Upper lobe of right lung (tissue), 1 donor: ENCODE results near the gene TBCB. TPM values are rescaled to one million over a fixed set of nuclear protein-coding genes. Genes with fewer than 3 reads are reported as not detected.

Experiments used
- ATAC-seq: fragments of 200-7000 bp; cut with Tn5 transposase; one replicate; pipeline ENCODE4 v1.9.1; 2020; ENCODE audit warnings: mild to moderate bottlenecking, moderate library complexity
- DNase-seq: peaks from one replicate; pipeline ENCODE4 v3.0.0-alpha.2; 2020
- H3K27ac ChIP-seq: fragments of 200-600 bp; one replicate; pipeline ENCODE4 v1.8.0; 2022
- H3K27me3 ChIP-seq: fragments of 200-600 bp; one replicate; pipeline ENCODE4 v1.8.0; 2022; ENCODE audit warnings: mild to moderate bottlenecking
- H3K36me3 ChIP-seq: fragments of 200-600 bp; one replicate; pipeline ENCODE4 v1.8.0; 2022
- H3K4me1 ChIP-seq: fragments of 200-600 bp; one replicate; pipeline ENCODE4 v1.8.0; 2022
- H3K4me3 ChIP-seq: fragments of 200-600 bp; one replicate; pipeline ENCODE4 v1.8.0; 2022; ENCODE audit warnings: mild to moderate bottlenecking
- H3K9me3 ChIP-seq: fragments of 200-600 bp; one replicate; pipeline ENCODE4 v1.8.0; 2022
- CTCF ChIP-seq: fragments of 200-600 bp; IDR thresholded peaks from one replicate; pipeline ENCODE4 v1.8.0; 2022; ENCODE audit warnings: antibody characterized with exemption
- intact Hi-C: fragments of 100-400 bp; cut with DNase I; formaldehyde crosslinking; loops from one replicate; pipeline ENCODE4 v1.11.0; 2022
- total RNA-seq: library from RNA; stranded (reverse); fragmentation: NEBNext Ultra II Directional; extraction: Animal tissue kit (Norgen Biotek cat#: 25700); gene quantifications from one replicate; pipeline ENCODE4 v1.2.1, GENCODE V29; 2021
- donor health status: DM: no; HTN: yes; CAD: no; lungs with severe emphysema.

TBCB gene
- total RNA-seq, 1 donor from 2014 or later: 82.2 TPM

DNA sequence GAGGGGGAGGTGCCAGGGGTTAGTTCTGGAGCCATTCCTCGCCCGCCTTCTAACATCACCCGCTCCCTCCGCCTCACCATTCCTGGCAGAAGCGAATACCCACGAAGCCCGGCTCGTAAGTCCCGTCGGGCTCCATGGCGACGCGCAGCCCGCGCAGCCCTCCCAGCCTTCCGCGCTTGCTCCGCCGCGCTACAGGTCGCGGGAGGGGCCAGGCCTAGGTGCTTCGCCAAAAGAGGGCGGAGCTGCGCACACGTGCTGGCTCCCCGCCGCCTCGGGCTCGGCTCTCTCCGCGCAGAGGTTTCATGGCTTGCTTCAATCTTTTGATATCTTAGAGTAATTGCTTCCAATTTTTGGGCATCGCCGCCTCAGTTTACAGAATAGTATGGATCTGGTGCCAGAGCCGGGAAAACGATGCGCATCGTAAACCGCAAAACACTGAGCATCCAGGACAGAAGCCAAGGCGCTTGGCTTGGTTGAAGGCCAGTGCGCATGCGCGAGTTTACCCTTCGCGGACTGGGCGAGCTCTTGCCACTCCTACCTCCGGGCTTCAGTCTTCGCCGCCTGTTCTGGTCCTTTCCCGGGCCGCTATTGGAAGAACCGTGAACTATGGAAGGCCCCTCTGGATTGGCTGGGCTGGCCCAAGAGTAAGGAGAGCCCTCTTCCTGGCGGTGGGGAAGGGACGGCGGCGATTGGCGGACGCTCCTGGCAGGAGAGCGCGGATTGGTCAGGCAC is 381 bp upstream of the TBCB start, which contains the start of gene POLR2I:
TSS of gene POLR2I (minus strand) at position 155 of the 732 bp plus-strand sequence. CDS start at position 136, 19 bp downstream.
- no peak for TF ChIP-seq CTCF
- intact Hi-C loops: no loop called here

DNA sequence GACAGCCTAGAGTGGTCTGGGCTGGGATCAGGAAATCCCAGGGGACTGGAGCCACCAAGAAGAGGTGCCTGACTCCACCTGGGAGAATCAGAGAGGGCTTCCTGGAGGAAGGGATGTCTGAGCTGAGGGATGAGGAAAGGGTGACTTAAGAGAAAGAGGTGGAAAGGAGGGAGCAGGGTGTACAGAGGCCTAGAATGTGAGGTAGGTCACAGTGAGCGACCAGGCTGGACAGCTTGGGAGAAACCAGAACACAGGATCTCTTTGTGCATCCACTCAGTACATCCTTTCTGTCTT is 1.0 kb downstream of the TBCB start:
- no peak for DNase-seq
- TF ChIP-seq CTCF: no peak
- peaks cover 36% of the 10 kb centered on the region for H3K36me3 ChIP-seq
- H3K27me3 ChIP-seq: no peaks in the 10 kb centered on the region
- H3K9me3 ChIP-seq: no peaks in the 10 kb centered on the region
- no peak for ATAC-seq
- intact Hi-C loops: no loop called here
- peaks cover 12% of the 10 kb centered on the region for H3K4me1 ChIP-seq
- H3K27ac ChIP-seq: peak overlapping the region; percentile 85
- peak overlapping the region; percentile 77 for H3K4me3 ChIP-seq

More for the DNA sequence above, 381 bp upstream of the TBCB start, which contains the start of gene POLR2I:
- Histone ChIP-seq H3K9me3 (no peaks in the 10 kb centered on the region), H3K36me3 (peaks cover 28% of the 10 kb centered on the region), H3K4me3 (peak within 1 kb of the TSS; percentile 77), H3K27ac (peak within 1 kb of the TSS; percentile 85), H3K27me3 (no peaks in the 10 kb centered on the region), H3K4me1 (peaks cover 12% of the 10 kb centered on the region)
- DNase-seq: peak; percentile 99
- peak; percentile 95 for ATAC-seq

DNA sequence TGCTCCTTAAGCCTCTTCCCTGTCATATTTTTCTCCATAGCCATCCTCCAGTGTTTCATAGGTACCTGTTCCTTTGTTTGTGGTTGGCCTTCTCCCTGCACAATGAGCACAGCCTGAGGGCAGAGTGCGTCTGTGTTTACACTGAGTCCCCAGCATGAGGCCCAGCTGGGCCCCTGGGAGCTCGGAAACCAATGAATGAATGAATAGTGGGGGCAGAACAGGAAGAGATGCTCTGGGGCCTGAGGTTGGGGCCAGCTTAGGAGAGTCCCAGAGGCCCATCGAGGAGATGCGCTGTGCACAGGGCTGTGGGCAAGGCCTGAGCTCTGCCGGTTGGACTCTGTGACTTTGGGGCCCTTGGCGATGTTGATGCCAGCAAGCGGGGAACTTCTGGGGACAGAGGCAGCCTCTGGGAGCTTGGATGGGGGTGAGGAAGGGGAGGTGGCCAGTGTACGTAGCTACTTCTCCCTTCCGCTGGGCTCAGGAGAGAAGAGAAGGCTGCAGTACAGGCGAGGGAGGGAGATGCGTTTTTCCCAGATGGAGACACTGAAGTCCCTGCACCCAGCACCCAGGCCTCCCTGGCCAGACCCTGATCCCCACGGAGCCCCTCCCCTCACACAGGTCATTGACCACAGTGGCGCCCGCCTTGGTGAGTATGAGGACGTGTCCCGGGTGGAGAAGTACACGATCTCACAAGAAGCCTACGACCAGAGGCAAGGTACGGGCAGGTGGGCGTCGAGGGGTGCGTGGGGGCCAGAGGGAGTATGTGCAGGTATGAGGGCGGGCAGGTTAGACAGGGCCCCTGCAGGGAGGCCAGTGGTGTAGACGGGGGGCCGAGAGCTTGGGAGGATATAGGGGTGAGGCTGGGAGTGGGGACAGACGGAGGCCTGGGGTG is 5.1 kb downstream of the TBCB start:
- TF ChIP-seq CTCF: no peak
- Histone ChIP-seq H3K36me3 (peaks cover 58% of the 10 kb centered on the region), H3K27me3 (no peaks in the 10 kb centered on the region), H3K27ac (no peak overlapping the region), H3K4me1 (peaks cover 12% of the 10 kb centered on the region), H3K9me3 (no peaks in the 10 kb centered on the region), H3K4me3 (no peak overlapping the region)
- intact Hi-C loops: no loop called here
- no peak for ATAC-seq
- no peak for DNase-seq

- intact Hi-C loops: no loop called here
- Histone ChIP-seq H3K36me3 (peaks cover 64% of the 10 kb centered on the region), H3K27ac (no peak overlapping the region), H3K27me3 (no peaks in the 10 kb centered on the region), H3K4me3 (no peak overlapping the region), H3K9me3 (no peaks in the 10 kb centered on the region), H3K4me1 (peaks cover 11% of the 10 kb centered on the region)
- no peak for TF ChIP-seq CTCF
- ATAC-seq: no peak
- DNase-seq: no peak
Measured at GRCh38 chr19:36120984-36121358, 5.7 kb downstream of the TBCB start.

GRCh38 chr19:36121486-36122124 is 6.3 kb downstream of the TBCB start:
- TF ChIP-seq CTCF: no peak
- Histone ChIP-seq H3K27me3 (no peaks in the 10 kb centered on the region), H3K27ac (no peak overlapping the region), H3K36me3 (peaks cover 65% of the 10 kb centered on the region), H3K4me3 (no peak overlapping the region), H3K4me1 (peaks cover 4% of the 10 kb centered on the region), H3K9me3 (no peaks in the 10 kb centered on the region)
- DNase-seq (no peak), ATAC-seq (no peak)
- intact Hi-C loops: no loop called here
